Kidney epithelial cell (primary cell): ENCODE measurements around the gene IGSF5. TPM values are rescaled to one million over a fixed set of nuclear protein-coding genes. Genes with fewer than 3 reads are reported as not detected.

Source experiments
- DNase-seq: peaks from one replicate; pipeline ENCODE4 v3.0.0-alpha.2; 2010; ENCODE audit warnings: low read depth
- H3K27me3 ChIP-seq: 2 replicates; pipeline ENCODE4 v1.6.0; 2011; ENCODE audit warnings: low read length; ENCODE audit not compliant: control insufficient read depth, insufficient read depth
- H3K36me3 ChIP-seq: 2 replicates; pipeline ENCODE4 v1.5.1; 2011; ENCODE audit warnings: low read length; ENCODE audit not compliant: control insufficient read depth, insufficient read depth
- H3K4me3 ChIP-seq: 2 replicates; pipeline ENCODE4 v1.5.1; 2011; ENCODE audit warnings: low read depth, mild to moderate bottlenecking, control low read depth, low read length
- CTCF ChIP-seq: IDR thresholded peaks from 2 replicates; pipeline ENCODE4 v1.5.1; 2011; ENCODE audit warnings: mild to moderate bottlenecking, moderate library complexity, low read length, control low read depth, inconsistent platforms; ENCODE audit not compliant: insufficient read depth, poor library complexity, severe bottlenecking
- total RNA-seq: library from RNA; depleted of rRNA; stranded (reverse); fragments of >200 nt; gene quantifications from 2 replicates; pipeline ENCODE4 v1.2.3, GENCODE V29; 2015

The IGSF5 gene
- total RNA-seq, 1 donor from 2014 or later: 0.17 TPM

- no peak for TF ChIP-seq CTCF
- no peak for DNase-seq
- no peaks in the 10 kb centered on the region for H3K36me3 ChIP-seq
These were observed 34.1 kb upstream of the IGSF5 start for GRCh38 chr21:39710866-39711265.

GRCh38 chr21:39712273-39712672 is 32.7 kb upstream of the IGSF5 start:
- no peak for TF ChIP-seq CTCF
- no peaks in the 10 kb centered on the region for H3K36me3 ChIP-seq
- H3K27me3 ChIP-seq: no peaks in the 10 kb centered on the region
- no peak overlapping the region for H3K4me3 ChIP-seq
- no peak for DNase-seq

More at GRCh38 chr21:39710866-39711265, 34.1 kb upstream of the IGSF5 start:
- H3K27me3 ChIP-seq: no peaks in the 10 kb centered on the region
- H3K4me3 ChIP-seq: no peak overlapping the region

GRCh38 chr21:39712976-39713375 is 32.0 kb upstream of the IGSF5 start:
- Histone ChIP-seq H3K27me3 (no peaks in the 10 kb centered on the region), H3K4me3 (no peak overlapping the region), H3K36me3 (no peaks in the 10 kb centered on the region)
- no peak for TF ChIP-seq CTCF
- no peak for DNase-seq

GRCh38 chr21:39713905-39714304 is 31.1 kb upstream of the IGSF5 start:
- TF ChIP-seq CTCF: no peak

GRCh38 chr21:39714331-39714730 is 30.7 kb upstream of the IGSF5 start:
- Histone ChIP-seq H3K36me3 (no peaks in the 10 kb centered on the region), H3K27me3 (no peaks in the 10 kb centered on the region), H3K4me3 (no peak overlapping the region)
- no peak for DNase-seq
- no peak for TF ChIP-seq CTCF

More at GRCh38 chr21:39713905-39714304, 31.1 kb upstream of the IGSF5 start:
- H3K4me3 ChIP-seq: no peak overlapping the region
- DNase-seq: no peak
- no peaks in the 10 kb centered on the region for H3K36me3 ChIP-seq
- no peaks in the 10 kb centered on the region for H3K27me3 ChIP-seq

GRCh38 chr21:39715804-39716397 is 29.1 kb upstream of the IGSF5 start:
- peak; percentile 5 for DNase-seq
- Histone ChIP-seq H3K4me3 (no peak overlapping the region), H3K27me3 (no peaks in the 10 kb centered on the region), H3K36me3 (no peaks in the 10 kb centered on the region)
- peak; percentile 57 for TF ChIP-seq CTCF
